GM19099 (cell line): ENCODE measurements around the gene AKAP12.

Source experiments
- POLR2A ChIP-seq: IDR thresholded peaks from 3 replicates; pipeline ENCODE4 v1.6.1; 2011; ENCODE audit warnings: low read depth; ENCODE audit not compliant: insufficient read length; ENCODE audit errors: extremely low read depth

Gene AKAP12

DNA sequence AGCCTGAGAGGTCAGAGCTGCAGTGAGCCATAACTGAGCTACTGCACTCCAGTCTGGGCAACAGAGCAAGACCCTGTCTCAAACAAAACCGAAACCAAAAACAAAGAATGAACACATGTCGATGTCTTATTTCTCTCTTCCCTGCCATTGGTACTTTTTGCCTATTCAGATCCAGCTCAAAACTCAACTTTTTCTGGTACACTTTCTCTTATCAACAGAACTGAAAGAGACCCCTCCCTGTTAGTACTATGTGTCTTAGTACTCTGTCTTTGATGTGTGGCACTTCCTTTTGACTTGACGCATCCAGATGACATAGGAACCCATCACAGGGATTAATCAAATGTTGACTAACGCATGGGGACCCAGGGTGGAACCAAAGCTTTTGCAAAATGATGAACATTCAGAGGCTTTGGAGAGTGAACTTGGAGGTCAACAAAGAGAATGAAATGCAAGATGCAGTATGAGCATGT lies 44.8 kb downstream of the AKAP12 start:
- TF ChIP-seq POLR2A, result no peak

- TF ChIP-seq POLR2A, result no peak
Observed at GRCh38 chr6:151285122-151285521, 45.4 kb downstream of the AKAP12 start.

DNA sequence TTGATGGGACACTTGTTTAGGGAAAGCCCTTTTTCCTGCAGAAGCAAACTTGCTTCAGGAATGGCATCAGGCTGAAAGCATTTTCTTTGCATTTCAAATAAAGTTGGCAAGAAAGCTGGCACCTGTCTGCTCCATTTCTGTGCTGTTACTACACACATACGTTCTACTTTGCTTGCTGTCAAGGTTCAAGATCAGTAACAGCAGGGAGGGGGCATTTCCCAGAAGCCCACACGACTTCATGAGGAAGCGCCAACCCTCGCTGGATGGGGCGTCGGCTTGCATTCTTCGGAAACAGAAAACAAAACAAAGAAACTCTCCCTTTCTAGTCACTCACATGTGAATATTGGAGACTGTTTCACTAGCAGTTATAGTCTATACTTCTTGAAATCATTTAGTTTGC lies 46.4 kb downstream of the AKAP12 start:
- no peak for TF ChIP-seq POLR2A

DNA sequence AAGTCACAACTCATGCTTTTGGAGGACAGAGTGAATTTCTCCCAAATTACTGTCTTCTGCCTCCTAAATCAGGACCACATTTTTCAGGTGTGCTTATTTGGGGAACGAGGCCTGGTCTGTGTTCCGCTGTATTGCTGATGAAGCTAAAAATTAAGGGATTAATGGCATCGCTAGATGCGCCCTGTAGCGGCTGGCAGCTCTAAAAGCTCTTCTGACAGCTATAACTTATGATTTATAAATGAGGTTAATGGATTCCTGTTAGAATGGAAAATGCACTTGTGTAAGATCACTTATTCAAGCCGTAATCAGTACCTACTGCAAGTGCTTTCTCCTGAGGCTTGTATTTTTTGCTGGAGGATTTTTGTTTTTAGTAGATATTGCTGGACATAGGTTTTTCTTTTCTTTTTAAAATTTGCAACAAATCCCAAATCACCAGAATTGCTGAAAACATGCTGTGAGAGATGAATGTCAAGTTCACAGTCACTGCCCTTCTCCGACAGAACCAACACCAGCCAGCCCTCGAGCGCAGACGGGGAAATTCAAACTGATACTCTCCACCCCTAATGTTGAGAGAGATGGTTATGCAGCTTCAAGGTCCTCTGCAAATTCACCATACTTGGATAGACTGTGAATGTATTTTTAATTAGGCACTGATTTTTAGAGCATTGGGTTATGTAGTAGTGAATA lies 49.1 kb downstream of the AKAP12 start:
- TF ChIP-seq POLR2A, result no peak

DNA sequence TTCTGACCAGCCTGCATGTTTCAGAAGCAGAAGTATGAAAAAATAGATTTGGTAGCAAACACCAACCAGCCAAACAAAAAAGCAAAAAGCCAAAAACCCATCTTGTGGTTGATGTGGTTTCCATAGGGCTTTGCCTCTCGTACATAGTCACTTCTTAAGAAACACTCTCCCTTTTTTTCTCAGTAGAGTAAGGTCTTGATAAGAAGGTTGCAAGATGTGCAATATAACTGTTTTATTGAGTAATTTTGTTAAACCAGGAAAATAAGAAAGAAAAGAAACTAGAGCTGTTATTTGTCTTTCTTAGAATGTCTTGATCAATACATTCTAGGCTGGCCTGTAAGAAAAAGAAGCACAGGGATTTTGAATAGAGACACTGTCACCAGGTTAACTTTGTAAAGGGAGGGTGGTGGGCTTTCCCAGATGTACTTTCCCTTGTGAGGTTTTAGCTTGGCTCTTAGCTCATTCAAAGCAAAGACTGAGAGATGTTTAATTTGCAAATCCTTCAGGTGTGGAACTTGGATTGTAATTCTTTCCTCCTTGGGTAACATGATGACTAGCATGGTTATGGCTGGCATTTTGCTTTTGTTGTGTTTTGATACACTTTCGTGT lies 49.7 kb downstream of the AKAP12 start:
- no peak for TF ChIP-seq POLR2A

DNA sequence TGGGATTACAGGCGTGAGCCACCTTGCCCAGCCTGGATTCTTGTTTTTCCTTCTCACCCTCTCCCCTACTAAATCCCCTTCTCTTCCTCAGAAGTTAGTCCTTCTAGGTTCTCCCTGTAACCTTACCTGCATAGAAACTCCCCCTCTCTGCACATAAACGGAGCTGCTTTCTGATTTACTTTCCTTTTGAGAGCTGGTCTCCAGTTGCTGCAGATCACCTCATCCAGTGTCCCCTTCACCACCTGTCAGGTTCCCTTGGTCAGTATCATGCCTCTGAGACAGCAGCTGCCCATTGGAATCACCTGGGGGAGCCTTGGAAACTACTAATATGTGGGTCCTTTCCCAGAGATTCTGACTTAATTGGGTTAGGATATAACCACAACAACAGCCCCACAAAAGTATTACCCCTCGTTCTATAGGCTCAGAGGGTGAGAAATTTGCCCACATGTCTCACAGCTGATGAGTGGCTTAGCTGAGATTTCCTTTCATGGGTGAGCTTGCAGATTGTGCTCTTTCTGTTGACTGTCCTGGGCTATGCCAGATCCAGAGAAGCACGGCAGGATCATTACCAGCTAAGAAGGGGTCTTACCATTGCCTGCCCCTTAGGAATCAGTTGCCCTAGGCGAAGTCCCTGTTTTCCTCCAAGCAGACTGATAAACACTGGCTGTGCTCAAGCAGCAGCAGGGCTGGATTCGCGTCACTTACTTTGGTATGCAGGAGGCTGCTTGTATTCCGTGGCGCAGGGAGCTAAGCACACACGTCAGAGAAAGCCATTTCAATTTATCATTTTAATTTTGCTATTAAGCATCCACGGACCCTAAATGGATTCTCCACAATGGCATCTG lies 51.3 kb downstream of the AKAP12 start:
- no peak for TF ChIP-seq POLR2A

DNA sequence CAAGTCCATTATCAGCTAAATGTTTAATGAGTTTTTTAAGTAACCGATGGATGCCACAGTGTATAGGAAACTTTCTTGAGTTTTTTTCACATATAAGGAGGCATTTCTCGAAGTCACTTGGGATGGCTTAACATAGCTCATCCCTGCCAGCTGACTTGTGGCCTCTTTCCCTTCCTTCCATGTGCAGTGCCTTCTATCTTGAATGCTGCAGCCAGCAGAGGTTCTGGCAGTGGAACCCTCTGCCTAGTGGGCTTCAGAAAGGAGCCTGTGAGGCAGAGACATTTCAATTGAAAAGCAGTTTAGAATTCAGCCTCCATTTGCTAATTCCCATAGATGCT lies 51.9 kb downstream of the AKAP12 start:
- no peak for TF ChIP-seq POLR2A

DNA sequence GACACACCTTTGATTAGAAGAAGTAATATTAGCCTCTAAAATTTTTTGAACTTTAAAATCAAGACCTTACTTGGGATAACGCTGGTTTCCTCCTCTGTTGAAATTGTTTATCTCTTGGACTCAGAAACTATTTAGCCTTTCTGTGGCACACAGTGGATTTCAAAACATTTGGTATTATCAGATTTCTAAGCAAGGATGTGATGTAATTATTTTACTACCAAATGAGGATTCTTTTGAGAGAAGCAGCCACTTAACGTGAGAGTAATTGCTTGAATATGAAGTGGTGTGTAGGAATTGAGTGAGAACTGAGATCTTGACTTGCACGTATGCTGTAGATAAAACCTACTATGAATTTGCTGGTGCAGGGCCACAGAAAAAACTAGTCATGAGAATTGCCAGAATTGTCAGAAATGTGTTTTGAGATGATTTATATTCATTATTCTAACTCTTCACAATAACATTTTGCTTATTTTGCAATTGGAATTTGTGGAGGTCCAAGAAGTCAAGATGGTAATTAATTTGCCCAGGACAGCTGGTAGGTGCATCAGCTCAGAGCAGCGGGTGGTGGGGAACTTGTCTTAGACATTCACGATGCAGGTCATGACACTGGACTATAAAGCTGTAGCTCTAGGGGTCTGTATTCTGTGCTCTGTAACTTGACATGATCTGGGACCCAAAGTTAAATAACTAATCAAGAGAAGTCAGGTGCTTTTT lies 53.4 kb downstream of the AKAP12 start:
- TF ChIP-seq POLR2A, result no peak

DNA sequence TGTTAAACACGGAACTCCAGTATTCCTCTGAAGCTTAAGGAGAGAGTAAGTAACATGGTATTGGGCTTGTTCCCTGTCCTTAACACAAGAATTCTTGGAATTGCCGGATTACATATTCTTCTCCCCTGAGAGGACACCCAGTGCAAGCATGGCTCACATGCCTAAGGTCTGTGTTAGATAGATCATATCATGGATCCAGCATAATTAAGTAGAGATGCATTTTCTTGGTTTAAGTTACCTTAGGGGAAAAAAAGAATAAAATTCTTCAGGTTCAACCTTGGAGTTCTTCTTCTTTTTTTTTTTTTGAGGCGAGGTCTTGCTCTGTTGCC lies 53.9 kb downstream of the AKAP12 start:
- TF ChIP-seq POLR2A, result no peak

GRCh38 chr6:151294561-151295101 lies 54.9 kb downstream of the AKAP12 start:
- no peak for TF ChIP-seq POLR2A

DNA sequence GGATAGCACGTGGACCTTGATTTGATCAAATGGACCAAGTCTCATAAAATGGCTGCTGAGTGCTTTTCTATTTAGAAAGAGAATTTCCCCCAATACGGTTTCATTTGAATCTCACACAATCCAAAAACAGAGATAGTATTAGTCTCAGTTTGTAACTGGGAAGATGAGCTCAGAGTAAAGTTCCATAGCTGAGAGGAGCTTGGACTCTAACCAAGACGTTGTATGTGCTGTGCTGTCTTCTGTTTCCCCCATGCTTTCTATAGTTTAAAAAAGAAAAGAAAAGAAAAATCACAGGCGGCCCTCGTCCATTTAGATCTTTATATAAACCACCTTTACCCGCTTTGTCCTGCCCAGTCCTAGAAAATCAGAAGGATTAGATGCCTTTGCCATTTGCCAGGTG lies 58.1 kb downstream of the AKAP12 start:
- no peak for TF ChIP-seq POLR2A

DNA sequence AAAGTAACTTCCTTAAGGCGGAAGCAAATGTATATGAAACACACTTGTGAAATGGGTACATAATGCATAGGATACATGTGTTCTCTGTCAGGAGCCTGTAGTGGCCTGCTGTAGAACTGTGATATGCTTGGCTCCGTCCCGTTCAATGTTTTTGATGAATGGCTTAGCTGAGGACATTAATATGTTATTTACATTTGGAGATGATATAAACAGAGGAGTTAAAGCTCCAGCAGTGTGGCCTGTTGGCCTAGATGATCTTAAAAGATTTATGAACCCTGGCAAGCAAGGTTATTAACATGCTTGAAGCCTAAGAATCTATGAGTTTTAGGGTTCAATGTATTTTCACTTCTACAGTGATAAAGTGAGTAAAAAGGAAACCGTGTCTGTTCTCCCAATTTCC lies 59.2 kb downstream of the AKAP12 start:
- no peak for TF ChIP-seq POLR2A

- no peak for TF ChIP-seq POLR2A
Observed at GRCh38 chr6:151300267-151300991, 60.7 kb downstream of the AKAP12 start.

GRCh38 chr6:151301547-151301946 lies 61.8 kb downstream of the AKAP12 start:
- TF ChIP-seq POLR2A, result no peak

- no peak for TF ChIP-seq POLR2A
Observed at GRCh38 chr6:151303231-151303630, 63.5 kb downstream of the AKAP12 start.

DNA sequence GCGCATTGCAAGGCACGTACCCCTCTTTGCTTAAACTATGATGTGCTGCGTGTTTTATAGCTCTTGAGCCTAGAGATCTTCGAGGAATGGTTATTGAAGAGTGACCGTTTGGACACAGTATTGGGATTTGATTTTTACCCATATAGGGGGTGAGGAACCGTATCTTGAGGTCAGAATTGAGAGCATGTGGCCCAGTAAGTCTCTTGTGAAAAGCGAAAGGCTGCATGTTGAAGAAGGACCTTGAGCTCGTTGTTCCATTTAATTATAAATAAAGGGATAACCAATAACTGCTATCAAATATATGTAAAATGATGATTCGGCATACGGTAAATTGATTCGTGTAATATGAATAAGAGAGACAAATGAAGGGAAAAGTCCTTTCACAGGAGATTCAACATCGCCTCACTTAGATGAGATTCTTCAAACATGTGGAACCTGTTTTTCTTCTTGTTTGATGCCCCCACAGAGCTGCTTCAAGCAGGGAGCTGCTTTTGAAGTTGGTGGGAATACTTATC lies 66.6 kb downstream of the AKAP12 start:
- no peak for TF ChIP-seq POLR2A
